Lung (tissue), 12 donors: ENCODE measurements around the gene LRRFIP2. TPM values are rescaled to one million over a fixed set of nuclear protein-coding genes. Genes with fewer than 3 reads are reported as not detected.
"Not testable (repeated sequence)": the region's sequence is repeated elsewhere in the genome, so short reads cannot be mapped to it uniquely, and the experiment has no call there.

ENCODE experiments used
- ATAC-seq: fragments of 200-7000 bp; cut with Tn5 transposase; one replicate; pipeline ENCODE4 v1.9.1; 2020; ENCODE audit warnings: moderate number of reproducible peaks; ENCODE audit not compliant: insufficient read depth, low FRiP score
- DNase-seq, 3 donors: peaks; one replicate each; pipeline ENCODE4 v3.0.0-alpha.2; 2013 to 2017
- H3K27ac ChIP-seq, 2 donors: one replicate each; pipeline ENCODE4 v1.5.1; 2013; ENCODE audit warnings: mild to moderate bottlenecking in 2 of 2, moderate library complexity in 2 of 2, control low read depth in 1 of 2, inconsistent platforms in 1 of 2, low read depth in 1 of 2, low read length in 1 of 2
- H3K27me3 ChIP-seq, 3 donors: one replicate each; pipeline ENCODE4 v1.5.1; 2013; ENCODE audit warnings: low read length in 2 of 3; ENCODE audit not compliant: control insufficient read depth in 3 of 3, insufficient read depth in 3 of 3
- H3K36me3 ChIP-seq, 4 donors: one replicate each; pipeline ENCODE4 v1.5.1; 2013; ENCODE audit warnings: low read length in 4 of 4, mild to moderate bottlenecking in 1 of 4, moderate library complexity in 1 of 4; ENCODE audit not compliant: control insufficient read depth in 4 of 4, insufficient read depth in 4 of 4
- H3K4me1 ChIP-seq, 5 donors: one replicate each; pipeline ENCODE4 v1.5.1; 2013; ENCODE audit warnings: low read length in 5 of 5, mild to moderate bottlenecking in 2 of 5, moderate library complexity in 1 of 5; ENCODE audit not compliant: control insufficient read depth in 5 of 5, insufficient read depth in 5 of 5
- H3K4me3 ChIP-seq: one replicate; pipeline ENCODE4 v1.5.1; 2013; ENCODE audit warnings: mild to moderate bottlenecking, control low read depth, moderate library complexity
- H3K9ac ChIP-seq, 2 donors: one replicate each; pipeline ENCODE4 v1.5.1; 2013; ENCODE audit warnings: low read length in 2 of 2, control low read depth in 1 of 2; ENCODE audit not compliant: insufficient read depth in 1 of 2
- H3K9me3 ChIP-seq, 4 donors: one replicate each; pipeline ENCODE4 v1.5.1; 2013; ENCODE audit warnings: low read length in 3 of 4, mild to moderate bottlenecking in 1 of 4, moderate library complexity in 1 of 4; ENCODE audit not compliant: control insufficient read depth in 4 of 4, insufficient read depth in 3 of 4
- WGBS, 2 donors: extraction: QIAGEN DNeasy Blood & Tissue Kit; methylation state at CpG; one replicate each; pipeline ENCODE4 v1.1.7; 2013; 5-methylcytosine and 5-hydroxymethylcytosine counted together
- polyA plus RNA-seq, 2 donors: library from polyadenylated mRNA; stranded (reverse); fragments of 200-250 nt; gene quantifications; one replicate each; pipeline ENCODE4 v1.2.1, GENCODE V29; 2013
- total RNA-seq, 2 donors: library from RNA; depleted of rRNA in 1 of 2; stranded (reverse); fragments of >200 nt in 1 of 2; gene quantifications; one replicate each; pipeline ENCODE4 v1.2.1, GENCODE V29; 2014 to 2021
- TF ChIP-seq, protein P1 (sequence below): IDR thresholded peaks from 2 replicates; pipeline ENCODE4 v1.5.1; 2012; ENCODE audit warnings: mild to moderate bottlenecking; ENCODE audit errors: control extremely low read depth, extremely low read depth
- donor health status: control.
- donor health status: control.
- donor health status: Bipolar disorder and iron deficiency.
- donor health status: healthy.
- donor health status: DM: yes; HTN: yes; CAD: no.

LRRFIP2 gene
- total and polyA plus RNA-seq, 4 donors: 24.8 to 106 (median 44.6) TPM

- Histone ChIP-seq H3K9me3 (no peaks in the 10 kb centered on the region), H3K4me1 (peaks cover 0 to 17% (median 0%) of the 10 kb centered on the region in 5 donors), H3K27me3 (no peaks in the 10 kb centered on the region), H3K4me3 (no peak overlapping the region), H3K36me3 (peaks cover 24 to 64% (median 41%) of the 10 kb centered on the region in 4 donors), H3K9ac (no peak overlapping the region), H3K27ac (peak overlapping the region in 1 of 2 donors; percentile 79)
- TF ChIP-seq, protein P1, sequence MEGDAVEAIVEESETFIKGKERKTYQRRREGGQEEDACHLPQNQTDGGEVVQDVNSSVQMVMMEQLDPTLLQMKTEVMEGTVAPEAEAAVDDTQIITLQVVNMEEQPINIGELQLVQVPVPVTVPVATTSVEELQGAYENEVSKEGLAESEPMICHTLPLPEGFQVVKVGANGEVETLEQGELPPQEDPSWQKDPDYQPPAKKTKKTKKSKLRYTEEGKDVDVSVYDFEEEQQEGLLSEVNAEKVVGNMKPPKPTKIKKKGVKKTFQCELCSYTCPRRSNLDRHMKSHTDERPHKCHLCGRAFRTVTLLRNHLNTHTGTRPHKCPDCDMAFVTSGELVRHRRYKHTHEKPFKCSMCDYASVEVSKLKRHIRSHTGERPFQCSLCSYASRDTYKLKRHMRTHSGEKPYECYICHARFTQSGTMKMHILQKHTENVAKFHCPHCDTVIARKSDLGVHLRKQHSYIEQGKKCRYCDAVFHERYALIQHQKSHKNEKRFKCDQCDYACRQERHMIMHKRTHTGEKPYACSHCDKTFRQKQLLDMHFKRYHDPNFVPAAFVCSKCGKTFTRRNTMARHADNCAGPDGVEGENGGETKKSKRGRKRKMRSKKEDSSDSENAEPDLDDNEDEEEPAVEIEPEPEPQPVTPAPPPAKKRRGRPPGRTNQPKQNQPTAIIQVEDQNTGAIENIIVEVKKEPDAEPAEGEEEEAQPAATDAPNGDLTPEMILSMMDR: no peak
- ATAC-seq (no peak), DNase-seq (peak in 2 of 3 donors; percentile 35 to 53)
- WGBS, 2 donors: 91 to 100% methylated on average over 1 of the region's 1 CpG
Measured at GRCh38 chr3:37050282-37050681, 124.1 kb downstream of the LRRFIP2 start.

GRCh38 chr3:37042712-37043111, 131.7 kb downstream of the LRRFIP2 start:
- H3K4me1 ChIP-seq: peaks cover 0 to 11% (median 9%) of the 10 kb centered on the region in 5 donors
- not testable (repeated sequence) for H3K27ac ChIP-seq, H3K9me3 ChIP-seq, H3K4me3 ChIP-seq, ATAC-seq, H3K9ac ChIP-seq, H3K27me3 ChIP-seq
- peak in 2 of 3 donors; percentile 70 to 90 for DNase-seq
- WGBS, 2 donors: 64 to 89% methylated on average over 3 of the region's 3 CpGs
- peaks cover 19 to 26% (median 23%) of the 10 kb centered on the region in 4 donors for H3K36me3 ChIP-seq

DNA sequence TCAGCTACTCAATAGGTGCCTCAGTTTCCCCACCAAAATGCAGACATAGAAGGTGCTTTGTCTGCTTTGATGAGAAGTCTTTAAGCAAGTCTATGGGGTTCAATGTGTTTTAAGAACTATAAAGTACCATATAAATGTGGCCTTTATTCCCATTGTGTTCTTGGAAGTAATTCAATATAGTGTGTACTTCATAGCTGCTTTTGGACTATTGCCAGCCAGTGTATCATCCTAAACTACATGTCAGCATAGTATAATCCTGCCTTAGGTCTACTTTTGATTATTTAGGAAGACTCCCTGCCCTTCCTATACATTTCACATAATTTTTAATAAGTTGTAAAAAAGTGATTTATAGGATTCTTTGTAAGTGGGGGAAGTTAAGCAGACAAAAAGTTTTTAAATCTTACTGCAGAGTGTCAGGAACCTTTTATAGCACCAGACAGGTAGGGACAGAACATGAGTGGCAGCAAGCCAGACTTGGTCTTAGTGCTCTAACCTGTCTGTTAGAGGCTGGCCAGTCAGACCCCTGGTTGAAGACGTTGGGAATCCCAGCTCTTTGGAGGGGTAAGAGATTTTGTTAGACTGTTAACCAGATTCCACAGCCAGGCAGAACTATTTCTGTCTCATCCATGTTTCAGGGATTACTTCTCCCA, 132.7 kb downstream of the LRRFIP2 start:
- Histone ChIP-seq H3K9me3 (peaks cover 0 to under 1% (median 0%) of the 10 kb centered on the region in 4 donors), H3K9ac (no peak overlapping the region), H3K4me1 (peaks cover 0 to 11% (median 9%) of the 10 kb centered on the region in 5 donors), H3K36me3 (peaks cover 14 to 22% (median 15%) of the 10 kb centered on the region in 4 donors), H3K4me3 (no peak overlapping the region), H3K27ac (no peak overlapping the region), H3K27me3 (no peaks in the 10 kb centered on the region)
- DNase-seq: peak in 2 of 3 donors; percentile 41 to 70
- TF ChIP-seq, protein P1: no peak
- ATAC-seq: no peak
- 66 to 83% methylated on average over 1 of the region's 1 CpG for WGBS, 2 donors

DNA sequence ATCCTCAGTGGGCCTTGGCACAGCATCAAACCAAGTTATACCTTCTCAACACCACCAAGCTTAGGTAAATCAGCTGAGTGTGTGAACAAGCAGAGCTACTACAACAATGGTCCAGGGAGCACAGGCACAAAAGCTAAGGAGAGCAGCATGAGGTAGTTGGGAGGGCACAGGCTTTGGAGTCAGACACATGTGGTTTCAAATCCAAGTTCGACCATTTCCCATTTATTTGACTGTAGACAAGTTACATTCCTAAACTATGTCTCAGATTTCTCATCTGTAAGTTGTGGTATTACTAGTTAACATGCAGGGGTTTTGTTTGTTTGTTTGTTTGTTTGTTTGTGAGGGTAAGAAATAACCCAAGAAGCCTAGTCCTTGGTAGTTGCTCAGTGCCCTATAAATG, 134.2 kb downstream of the LRRFIP2 start:
- ATAC-seq: no peak
- no peaks in the 10 kb centered on the region for H3K27me3 ChIP-seq
- no peak for DNase-seq
- H3K9me3 ChIP-seq: peaks cover 0 to 8% (median 3%) of the 10 kb centered on the region in 4 donors
- TF ChIP-seq, protein P1: no peak
- H3K4me3 ChIP-seq: no peak overlapping the region
- H3K36me3 ChIP-seq: peaks cover 13 to 36% (median 25%) of the 10 kb centered on the region in 4 donors
- no peak overlapping the region for H3K27ac ChIP-seq
- WGBS, 2 donors: 74 to 90% methylated on average over 1 of the region's 1 CpG
- H3K4me1 ChIP-seq: peaks cover 0 to 11% (median 9%) of the 10 kb centered on the region in 5 donors
- H3K9ac ChIP-seq: no peak overlapping the region
